ENCODE measurements around the gene CCDC30. TPM values are rescaled to one million over a fixed set of nuclear protein-coding genes. Genes with fewer than 3 reads are reported as not detected.

The CCDC30 gene
- total RNA-seq, 4 donors from 2014 or later: 1.1 to 2.7 (median 2.5) TPM

GRCh38 chr1:42427240-42427639, 35.8 kb upstream of the CCDC30 start:
- 79 to 85% methylated on average over 4 of the region's 4 CpGs for WGBS, 2 donors (ENCODE audit: low coverage in 1 of 2)

GRCh38 chr1:42429603-42430002, 33.5 kb upstream of the CCDC30 start:
- WGBS, 2 donors (ENCODE audit: low coverage in 1 of 2): 88% methylated on average over 1 of the region's 1 CpG; no CpG with 5 or more reads in 1 of the 2 donors

More at GRCh38 chr1:42427240-42427639, 35.8 kb upstream of the CCDC30 start:
- Histone ChIP-seq H3K27ac (no peak overlapping the region), H3K9me3 (no peaks in the 10 kb centered on the region), H3K36me3 (no peaks in the 10 kb centered on the region), H3K4me3 (no peak overlapping the region), H3K4me1 (peaks cover 0 to 6% (median 0%) of the 10 kb centered on the region in 3 donors), H3K27me3 (no peaks in the 10 kb centered on the region)
- ATAC-seq: no peak
- no peak for TF ChIP-seq POLR2AphosphoS5 (IDR thresholded peaks at IDR 0.05)
- no peak for TF ChIP-seq EP300 (IDR thresholded peaks at IDR 0.05)
- no peak for TF ChIP-seq CTCF (IDR thresholded peaks at IDR 0.05)

GRCh38 chr1:42430286-42431135, 32.6 kb upstream of the CCDC30 start:
- no peaks in the 10 kb centered on the region for H3K9me3 ChIP-seq
- H3K4me3 ChIP-seq: no peak overlapping the region
- H3K27ac ChIP-seq: no peak overlapping the region
- H3K27me3 ChIP-seq: no peaks in the 10 kb centered on the region
- no peak for ATAC-seq
- H3K4me1 ChIP-seq: no peaks in the 10 kb centered on the region
- 20 to 52% methylated on average over 1 to 2 of the region's 3 CpGs for WGBS, 2 donors (ENCODE audit: low coverage in 1 of 2)
- H3K36me3 ChIP-seq: no peaks in the 10 kb centered on the region
- TF ChIP-seq EP300 (IDR thresholded peaks at IDR 0.05) (no peak), POLR2AphosphoS5 (IDR thresholded peaks at IDR 0.05) (no peak), POLR2A (IDR thresholded peaks at IDR 0.05) (no peak), CTCF (IDR thresholded peaks at IDR 0.05) (no peak)

More at GRCh38 chr1:42429603-42430002, 33.5 kb upstream of the CCDC30 start:
- Histone ChIP-seq H3K4me1 (no peaks in the 10 kb centered on the region), H3K4me3 (no peak overlapping the region), H3K27ac (no peak overlapping the region), H3K36me3 (no peaks in the 10 kb centered on the region), H3K27me3 (no peaks in the 10 kb centered on the region), H3K9me3 (no peaks in the 10 kb centered on the region)
- TF ChIP-seq POLR2AphosphoS5 (IDR thresholded peaks at IDR 0.05) (no peak), CTCF (IDR thresholded peaks at IDR 0.05) (no peak), POLR2A (IDR thresholded peaks at IDR 0.05) (no peak), EP300 (IDR thresholded peaks at IDR 0.05) (no peak)
- no peak for ATAC-seq

- Histone ChIP-seq H3K4me3 (no peak overlapping the region), H3K4me1 (no peaks in the 10 kb centered on the region), H3K36me3 (no peaks in the 10 kb centered on the region), H3K9me3 (no peaks in the 10 kb centered on the region), H3K27ac (no peak overlapping the region), H3K27me3 (no peaks in the 10 kb centered on the region)
- no peak for TF ChIP-seq POLR2AphosphoS5 (IDR thresholded peaks at IDR 0.05)
- TF ChIP-seq CTCF (IDR thresholded peaks at IDR 0.05): no peak
- no peak for TF ChIP-seq EP300 (IDR thresholded peaks at IDR 0.05)
- no peak for TF ChIP-seq POLR2A (IDR thresholded peaks at IDR 0.05)
- ATAC-seq: no peak
- WGBS, 2 donors (ENCODE audit: low coverage in 1 of 2): 68 to 76% methylated on average over 2 to 3 of the region's 3 CpGs
These were observed 31.6 kb upstream of the CCDC30 start for GRCh38 chr1:42431514-42431913.

GRCh38 chr1:42432714-42433113, 30.4 kb upstream of the CCDC30 start:
- Histone ChIP-seq H3K4me1 (no peaks in the 10 kb centered on the region), H3K27ac (no peak overlapping the region), H3K9me3 (no peaks in the 10 kb centered on the region), H3K36me3 (no peaks in the 10 kb centered on the region), H3K27me3 (no peaks in the 10 kb centered on the region), H3K4me3 (no peak overlapping the region)
- no peak for ATAC-seq
- TF ChIP-seq POLR2AphosphoS5 (IDR thresholded peaks at IDR 0.05) (no peak), CTCF (IDR thresholded peaks at IDR 0.05) (no peak), EP300 (IDR thresholded peaks at IDR 0.05) (no peak)
- 71 to 100% methylated on average over 1 to 4 of the region's 4 CpGs for WGBS, 2 donors (ENCODE audit: low coverage in 1 of 2)
